Nephron progenitor cell (in vitro differentiated cells): ENCODE measurements around the gene TMEM53.
A peak's percentile ranks its signal among the peaks of the same experiment; 100 is the strongest.

Source experiments
- DNase-seq: peaks from one replicate; pipeline ENCODE4 v3.0.0; 2021
- H3K27ac Mint-ChIP-seq: 2 replicates; pipeline ENCODE4 v1.8.0; 2021; ENCODE audit warnings: mild to moderate bottlenecking, moderate library complexity, mixed read lengths
- H3K27me3 Mint-ChIP-seq: 2 replicates; pipeline ENCODE4 v1.8.0; 2021; ENCODE audit warnings: mild to moderate bottlenecking, low read depth, mixed read lengths; ENCODE audit not compliant: poor library complexity
- H3K36me3 Mint-ChIP-seq: 2 replicates; pipeline ENCODE4 v1.8.0; 2021; ENCODE audit warnings: low read depth, mixed read lengths
- H3K4me1 Mint-ChIP-seq: 2 replicates; pipeline ENCODE4 v1.8.0; 2021; ENCODE audit warnings: mixed read lengths
- H3K4me3 Mint-ChIP-seq: 2 replicates; pipeline ENCODE4 v1.8.0; 2021; ENCODE audit warnings: mild to moderate bottlenecking, moderate library complexity, mixed read lengths
- H3K9me3 Mint-ChIP-seq: 2 replicates; pipeline ENCODE4 v1.8.0; 2021; ENCODE audit warnings: mild to moderate bottlenecking, moderate library complexity, mixed read lengths
- CTCF ChIP-seq: fragments of 200-600 bp; sonication (generic); IDR thresholded peaks from 2 replicates; pipeline ENCODE4 v1.5.0; 2021; ENCODE audit warnings: antibody characterized with exemption

Gene TMEM53

GRCh38 chr1:44624268-44624901, 49.9 kb downstream of the TMEM53 start:
- H3K27ac Mint-ChIP-seq: no peak overlapping the region
- no peak for DNase-seq
- no peak overlapping the region for H3K4me3 Mint-ChIP-seq
- H3K27me3 Mint-ChIP-seq: peaks cover 1% of the 10 kb centered on the region
- H3K36me3 Mint-ChIP-seq: peaks cover 13% of the 10 kb centered on the region
- TF ChIP-seq CTCF: no peak
- no peaks in the 10 kb centered on the region for H3K9me3 Mint-ChIP-seq
- peaks cover 59% of the 10 kb centered on the region for H3K4me1 Mint-ChIP-seq

- Mint-ChIP-seq H3K27ac (no peak overlapping the region), H3K9me3 (no peaks in the 10 kb centered on the region)
- TF ChIP-seq CTCF: no peak
Measured at GRCh38 chr1:44621841-44622286, 52.4 kb downstream of the TMEM53 start.

GRCh38 chr1:44620072-44620471, 54.2 kb downstream of the TMEM53 start:
- no peak for TF ChIP-seq CTCF
- DNase-seq: no peak
- H3K27ac Mint-ChIP-seq: no peak overlapping the region
- H3K36me3 Mint-ChIP-seq: peaks cover 12% of the 10 kb centered on the region
- peaks cover 36% of the 10 kb centered on the region for H3K27me3 Mint-ChIP-seq
- H3K9me3 Mint-ChIP-seq: no peaks in the 10 kb centered on the region
- no peak overlapping the region for H3K4me3 Mint-ChIP-seq
- H3K4me1 Mint-ChIP-seq: peaks cover 78% of the 10 kb centered on the region

More at GRCh38 chr1:44621841-44622286, 52.4 kb downstream of the TMEM53 start:
- Mint-ChIP-seq H3K27me3 (peaks cover 19% of the 10 kb centered on the region), H3K4me3 (peak overlapping the region; percentile 5), H3K36me3 (no peaks in the 10 kb centered on the region), H3K4me1 (peaks cover 78% of the 10 kb centered on the region)
- DNase-seq: no peak

- DNase-seq: peak; percentile 49
- no peak for TF ChIP-seq CTCF
- Mint-ChIP-seq H3K4me1 (peaks cover 71% of the 10 kb centered on the region), H3K36me3 (peaks cover 12% of the 10 kb centered on the region), H3K27me3 (peaks cover 40% of the 10 kb centered on the region), H3K4me3 (peak overlapping the region; percentile 23), H3K27ac (no peak overlapping the region), H3K9me3 (no peaks in the 10 kb centered on the region)
Measured at GRCh38 chr1:44619261-44619900, 54.9 kb downstream of the TMEM53 start.

GRCh38 chr1:44617703-44618029, 56.6 kb downstream of the TMEM53 start:
- no peak for DNase-seq
- no peaks in the 10 kb centered on the region for H3K9me3 Mint-ChIP-seq
- H3K4me3 Mint-ChIP-seq: peak overlapping the region; percentile 44
- no peak overlapping the region for H3K27ac Mint-ChIP-seq
- peaks cover 12% of the 10 kb centered on the region for H3K36me3 Mint-ChIP-seq
- TF ChIP-seq CTCF: no peak
- H3K4me1 Mint-ChIP-seq: peaks cover 53% of the 10 kb centered on the region
- peaks cover 43% of the 10 kb centered on the region for H3K27me3 Mint-ChIP-seq
